Choroid plexus epithelial cell (primary cell): ENCODE data around the gene TP53I13.
A peak's percentile ranks its signal among the peaks of the same experiment; 100 is the strongest.

ENCODE experiments used
- DNase-seq: peaks from one replicate; pipeline ENCODE4 v3.0.0-alpha.2; 2010; ENCODE audit warnings: low read depth
- H3K4me3 ChIP-seq: 2 replicates; pipeline ENCODE4 v1.5.1; 2011; ENCODE audit warnings: low read depth, mild to moderate bottlenecking, control low read depth, low read length, moderate library complexity
- CTCF ChIP-seq: conservative IDR thresholded peaks from 2 replicates; pipeline ENCODE4 v1.5.1; 2011; ENCODE audit warnings: low read depth, mild to moderate bottlenecking, control low read depth, inconsistent platforms, low read length, moderate library complexity

Gene TP53I13

GRCh38 chr17:29610395-29610794 lies 41.9 kb downstream of the TP53I13 start:
- no peak for TF ChIP-seq CTCF
- H3K4me3 ChIP-seq = no peak overlapping the region
- no peak for DNase-seq

GRCh38 chr17:29611351-29612093 lies 43.0 kb downstream of the TP53I13 start:
- DNase-seq = no peak
- TF ChIP-seq CTCF = no peak
- H3K4me3 ChIP-seq = no peak overlapping the region

- H3K4me3 ChIP-seq = no peak overlapping the region
- no peak for DNase-seq
- no peak for TF ChIP-seq CTCF
Observed at GRCh38 chr17:29612094-29612403, 43.5 kb downstream of the TP53I13 start.

- peak overlapping the region; percentile 24 for H3K4me3 ChIP-seq
- no peak for DNase-seq
- TF ChIP-seq CTCF = no peak
Observed at GRCh38 chr17:29612404-29613280, 44.1 kb downstream of the TP53I13 start.

GRCh38 chr17:29613352-29613837 lies 44.9 kb downstream of the TP53I13 start:
- peak; percentile 93 for DNase-seq
- peak overlapping the region; percentile 42 for H3K4me3 ChIP-seq
- peak; percentile 66 for TF ChIP-seq CTCF

- peak overlapping the region; percentile 42 for H3K4me3 ChIP-seq
- no peak for DNase-seq
- TF ChIP-seq CTCF = no peak
Observed at GRCh38 chr17:29613856-29614255, 45.4 kb downstream of the TP53I13 start.
